Transverse colon (tissue), 4 donors: ENCODE data around the gene KRTAP16-1. TPM values are rescaled to one million over a fixed set of nuclear protein-coding genes. Genes with fewer than 3 reads are reported as not detected.

Experiments
- DNase-seq: peaks from one replicate; pipeline ENCODE4 v3.0.0-alpha.2; 2019
- H3K27ac ChIP-seq, 4 donors: fragments of 200-600 bp; sonication (generic); 2 replicates each; pipeline ENCODE4 v1.5.1; 2016 to 2018; ENCODE audit warnings: inconsistent platforms in 4 of 4
- H3K27me3 ChIP-seq: fragments of 200-600 bp; sonication (generic); 2 replicates; pipeline ENCODE4 v1.5.1; 2017; ENCODE audit warnings: inconsistent platforms
- H3K36me3 ChIP-seq, 4 donors: fragments of 200-600 bp; sonication (generic); 2 replicates each; pipeline ENCODE4 v1.5.1; 2017 to 2019; ENCODE audit warnings: inconsistent platforms in 4 of 4
- H3K4me1 ChIP-seq, 4 donors: fragments of 200-600 bp; sonication (generic); 2 replicates each; pipeline ENCODE4 v1.5.1; 2017 to 2020; ENCODE audit warnings: inconsistent platforms in 4 of 4
- H3K4me3 ChIP-seq, 4 donors: fragments of 200-600 bp; sonication (generic); 1 replicate in 1 of 4; 2 replicates in 3 of 4; pipeline versions ENCODE4 v1.5.1 to v1.6.1; 2017 to 2019; ENCODE audit warnings: inconsistent platforms in 4 of 4
- H3K9me3 ChIP-seq, 2 donors: fragments of 200-600 bp; sonication (generic); 2 replicates each; pipeline ENCODE4 v1.5.1; 2017 to 2019; ENCODE audit warnings: inconsistent platforms in 2 of 2
- EP300 ChIP-seq: sonication (generic); formaldehyde crosslinking; IDR thresholded peaks from one replicate; pipeline ENCODE4 v1.6.1; 2017; ENCODE audit warnings: antibody characterized with exemption, low read depth
- POLR2A ChIP-seq: fragments of 450-650 bp; IDR thresholded peaks from one replicate; pipeline ENCODE4 v1.6.1; 2016; ENCODE audit warnings: antibody characterized with exemption, mild to moderate bottlenecking, moderate library complexity
- POLR2AphosphoS5 ChIP-seq, 3 donors: sonication (generic); formaldehyde crosslinking; IDR thresholded peaks; one replicate each; pipeline ENCODE4 v1.6.1; 2016; ENCODE audit warnings: antibody characterized with exemption in 3 of 3
- WGBS, 2 donors: methylation state at CpG; one replicate each; pipeline ENCODE4 v1.1.5; 2018; ENCODE audit warnings: low coverage in 1 of 2; 5-methylcytosine and 5-hydroxymethylcytosine counted together
- in situ Hi-C, 4 donors: fragments of 200-750 bp; cut with MboI; loops; one replicate each; pipeline versions ENCODE4 v1.15.0 to v1.15.1; 2017; ENCODE audit warnings: low sequenced_read_pairs in 3 of 4, low pct_ligation_motif_present in 1 of 4, low pct_unique_long_range_greater_than_20kb in 1 of 4
- intact Hi-C: fragments of 100-400 bp; cut with DNase I; formaldehyde crosslinking; loops from one replicate; pipeline ENCODE4 v1.15.1; 2023; ENCODE audit warnings: low total_unique reads
- total RNA-seq, 4 donors: library from RNA; depleted of rRNA; stranded (reverse); fragments of >200 nt; gene quantifications; one replicate each; pipeline ENCODE4 v1.1.0, GENCODE V29; 2016
- TF ChIP-seq, protein P1 (sequence below), 5 experiments: fragments of 200-600 bp in 3 of 5; fragments of 450-650 bp in 2 of 5; sonication (generic) in 3 of 5; IDR thresholded peaks; 1 replicate in 2 of 5; 2 replicates in 3 of 5; pipeline ENCODE4 v1.5.1; 2016 to 2017; ENCODE audit warnings: antibody characterized with exemption in 5 of 5, inconsistent platforms in 3 of 5, mild to moderate bottlenecking in 2 of 5, moderate library complexity in 1 of 5

The KRTAP16-1 gene
- total RNA-seq, 4 donors from 2014 or later, result not detected

GRCh38 chr17:41326173-41327145 lies 17.4 kb upstream of the KRTAP16-1 start:
- H3K4me3 ChIP-seq, result no peak overlapping the region
- no peak overlapping the region for H3K27ac ChIP-seq
- in situ Hi-C loops (loop anchor here in 3 of 4 donors (10.0 to 25.0 kb wide), 2 partner anchors 412 to 514 kb away; partner anchors contain the start of gene KRT10 (in 1 of the 3)), intact Hi-C loops (no loop called here)
- WGBS, 2 donors, result 80 to 86% methylated on average over 1 to 18 of the region's 18 CpGs
- TF ChIP-seq POLR2AphosphoS5 (IDR thresholded peaks at IDR 0.05) (no peak), POLR2A (no peak), EP300 (no peak)
- TF ChIP-seq, protein P1, sequence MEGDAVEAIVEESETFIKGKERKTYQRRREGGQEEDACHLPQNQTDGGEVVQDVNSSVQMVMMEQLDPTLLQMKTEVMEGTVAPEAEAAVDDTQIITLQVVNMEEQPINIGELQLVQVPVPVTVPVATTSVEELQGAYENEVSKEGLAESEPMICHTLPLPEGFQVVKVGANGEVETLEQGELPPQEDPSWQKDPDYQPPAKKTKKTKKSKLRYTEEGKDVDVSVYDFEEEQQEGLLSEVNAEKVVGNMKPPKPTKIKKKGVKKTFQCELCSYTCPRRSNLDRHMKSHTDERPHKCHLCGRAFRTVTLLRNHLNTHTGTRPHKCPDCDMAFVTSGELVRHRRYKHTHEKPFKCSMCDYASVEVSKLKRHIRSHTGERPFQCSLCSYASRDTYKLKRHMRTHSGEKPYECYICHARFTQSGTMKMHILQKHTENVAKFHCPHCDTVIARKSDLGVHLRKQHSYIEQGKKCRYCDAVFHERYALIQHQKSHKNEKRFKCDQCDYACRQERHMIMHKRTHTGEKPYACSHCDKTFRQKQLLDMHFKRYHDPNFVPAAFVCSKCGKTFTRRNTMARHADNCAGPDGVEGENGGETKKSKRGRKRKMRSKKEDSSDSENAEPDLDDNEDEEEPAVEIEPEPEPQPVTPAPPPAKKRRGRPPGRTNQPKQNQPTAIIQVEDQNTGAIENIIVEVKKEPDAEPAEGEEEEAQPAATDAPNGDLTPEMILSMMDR (IDR thresholded peaks at IDR 0.05), result no peak
- no peaks in the 10 kb centered on the region for H3K36me3 ChIP-seq
- no peaks in the 10 kb centered on the region for H3K9me3 ChIP-seq
- no peak for DNase-seq
- H3K27me3 ChIP-seq, result no peaks in the 10 kb centered on the region
- H3K4me1 ChIP-seq, result no peaks in the 10 kb centered on the region

DNA sequence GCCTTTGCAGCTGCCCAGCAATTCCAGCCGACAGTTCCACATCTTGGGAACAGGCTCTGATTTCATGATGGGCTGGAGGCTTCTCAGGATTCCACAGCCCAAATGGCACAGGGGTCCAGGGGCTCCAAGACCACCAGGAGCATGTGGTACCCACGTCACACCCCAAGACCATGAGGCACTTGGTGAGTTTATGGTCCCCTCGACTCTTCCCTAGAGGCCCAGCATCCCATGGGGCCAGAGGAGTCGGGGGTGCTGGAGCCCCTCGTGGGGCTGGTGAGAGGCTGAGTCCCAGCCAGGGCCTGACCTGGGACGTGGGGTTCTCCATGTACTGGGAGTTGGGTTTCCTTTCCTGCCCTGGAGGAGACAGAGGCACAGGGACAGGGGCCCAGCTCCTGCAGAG lies 16.5 kb upstream of the KRTAP16-1 start:
- TF ChIP-seq, protein P1 (IDR thresholded peaks at IDR 0.05), result no peak
- TF ChIP-seq POLR2AphosphoS5 (IDR thresholded peaks at IDR 0.05), result no peak
- TF ChIP-seq POLR2A, result no peak
- TF ChIP-seq EP300, result no peak
- Histone ChIP-seq H3K27ac (no peak overlapping the region), H3K4me3 (no peak overlapping the region), H3K36me3 (no peaks in the 10 kb centered on the region), H3K27me3 (no peaks in the 10 kb centered on the region), H3K4me1 (no peaks in the 10 kb centered on the region), H3K9me3 (no peaks in the 10 kb centered on the region)
- 80% methylated on average over 6 of the region's 6 CpGs; no CpG with 5 or more reads in 1 of the 2 donors for WGBS, 2 donors
- in situ Hi-C loops, result loop anchor here in 3 of 4 donors (10.0 to 25.0 kb wide), 2 partner anchors 411 to 513 kb away; partner anchors contain the start of gene KRT10 (in 1 of the 3)
- intact Hi-C loops, result no loop called here
- no peak for DNase-seq

DNA sequence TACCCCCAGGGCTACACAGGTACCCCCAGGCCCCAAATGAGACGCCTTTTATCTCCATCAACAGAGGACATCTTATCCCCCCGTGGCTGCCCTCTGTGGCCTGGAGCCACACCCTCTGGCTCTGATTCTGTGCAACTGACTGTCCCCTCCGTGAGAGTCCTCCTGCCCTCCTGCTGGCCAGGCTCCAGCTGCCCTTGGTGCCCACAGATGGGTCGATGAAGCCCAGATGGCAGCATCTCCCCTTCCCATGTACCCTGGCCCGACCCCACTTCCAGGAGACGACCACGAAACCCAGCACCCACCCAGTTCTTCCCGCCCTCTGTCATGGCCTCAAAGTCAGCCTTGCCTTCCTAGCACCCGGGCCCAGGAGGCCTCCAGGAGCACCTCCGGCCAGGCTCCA lies 16.0 kb upstream of the KRTAP16-1 start:
- H3K4me1 ChIP-seq, result no peaks in the 10 kb centered on the region
- H3K27ac ChIP-seq, result no peak overlapping the region
- intact Hi-C loops, result no loop called here
- no peaks in the 10 kb centered on the region for H3K27me3 ChIP-seq
- WGBS, 2 donors, result 81% methylated on average over 10 of the region's 10 CpGs; no CpG with 5 or more reads in 1 of the 2 donors
- peaks cover 0 to under 1% of the 10 kb centered on the region in 2 donors for H3K9me3 ChIP-seq
- no peaks in the 10 kb centered on the region for H3K36me3 ChIP-seq
- TF ChIP-seq EP300 (no peak), POLR2A (no peak), POLR2AphosphoS5 (IDR thresholded peaks at IDR 0.05) (no peak)
- TF ChIP-seq, protein P1 (IDR thresholded peaks at IDR 0.05), result no peak
- in situ Hi-C loops, result loop anchor here in 3 of 4 donors (10.0 to 25.0 kb wide), 2 partner anchors 410 to 513 kb away; partner anchors contain the start of gene KRT10 (in 1 of the 3)
- no peak for DNase-seq
- H3K4me3 ChIP-seq, result no peak overlapping the region
